ENCODE results near the gene PIGO.

The PIGO gene

GRCh38 chr9:35096035-35096849 is at the start of gene PIGO:
PIGO (minus strand) TSS chr9:35096591; CDS start chr9:35095565, 1,026 bp downstream.
- peak; percentile 30 to 91 (median 79) for DNase-seq

DNA sequence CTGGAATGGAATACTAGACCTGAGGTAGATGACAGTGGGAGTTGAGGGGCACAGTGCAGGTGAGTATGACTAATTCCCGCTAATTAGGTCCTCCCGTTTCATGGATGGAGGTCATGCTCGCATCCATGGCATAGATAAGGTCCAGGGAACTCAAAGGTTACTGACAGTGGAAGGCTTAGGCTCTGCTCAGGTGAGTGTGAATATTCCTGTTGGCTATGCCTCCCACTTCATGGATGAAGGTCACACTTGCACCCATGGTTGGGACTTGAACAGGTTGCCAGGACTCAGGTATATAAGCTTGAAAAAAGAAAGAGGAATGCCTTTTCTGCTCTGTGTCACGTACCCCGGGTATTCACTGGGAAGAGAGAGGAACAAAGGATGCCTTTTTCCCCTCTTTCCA is 45.6 kb upstream of the PIGO start:
- DNase-seq: no peak

GRCh38 chr9:35140093-35140492 is 43.7 kb upstream of the PIGO start:
- DNase-seq: no peak

DNA sequence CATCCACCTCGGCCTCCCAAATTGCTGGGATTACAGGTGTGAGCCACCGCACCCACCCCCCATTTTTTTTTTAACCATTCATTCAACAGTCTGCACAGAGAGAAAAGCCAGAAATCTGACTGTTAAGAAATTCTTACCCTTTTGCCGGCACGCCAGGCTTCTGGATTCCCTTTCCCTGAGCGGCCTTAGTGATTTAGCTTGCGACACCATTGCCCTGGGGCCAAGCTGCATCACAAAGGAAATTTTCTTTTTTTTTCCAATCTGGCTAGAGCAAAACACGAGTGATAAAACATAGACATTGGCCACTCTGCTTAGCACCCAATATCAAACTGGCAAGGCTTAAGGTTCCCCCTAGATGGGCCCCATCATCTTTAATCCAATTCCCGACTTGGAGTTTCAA is 40.5 kb upstream of the PIGO start:
- DNase-seq: no peak

- no peak for DNase-seq
Measured at GRCh38 chr9:35135988-35136387, 39.6 kb upstream of the PIGO start.

- no peak for DNase-seq
Measured at GRCh38 chr9:35134920-35135319, 38.5 kb upstream of the PIGO start.

GRCh38 chr9:35116898-35117551 is 20.6 kb upstream of the PIGO start:
- peak in 57 of 58 donors; percentile 9 to 94 (median 79) for DNase-seq

DNA sequence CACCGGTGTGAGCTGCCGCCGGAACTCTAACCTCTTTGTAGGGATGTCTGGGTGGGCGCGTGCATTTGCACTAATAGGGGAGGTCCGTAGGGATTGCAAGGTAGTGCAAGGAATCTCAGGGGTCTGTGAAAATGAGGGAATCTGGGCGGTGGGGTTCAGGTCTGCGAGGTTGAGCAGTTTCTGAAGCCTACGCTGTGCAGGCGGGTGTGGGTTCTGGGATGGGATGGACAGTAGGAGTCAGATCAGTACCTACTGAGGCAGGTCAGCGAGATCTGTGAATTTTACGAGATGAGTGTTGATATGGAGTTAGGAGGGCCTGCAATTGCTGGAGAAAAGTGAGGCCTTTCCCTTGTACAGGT is 20.1 kb upstream of the PIGO start:
- peak in 11 of 58 donors; percentile 44 to 67 (median 58) for DNase-seq

DNA sequence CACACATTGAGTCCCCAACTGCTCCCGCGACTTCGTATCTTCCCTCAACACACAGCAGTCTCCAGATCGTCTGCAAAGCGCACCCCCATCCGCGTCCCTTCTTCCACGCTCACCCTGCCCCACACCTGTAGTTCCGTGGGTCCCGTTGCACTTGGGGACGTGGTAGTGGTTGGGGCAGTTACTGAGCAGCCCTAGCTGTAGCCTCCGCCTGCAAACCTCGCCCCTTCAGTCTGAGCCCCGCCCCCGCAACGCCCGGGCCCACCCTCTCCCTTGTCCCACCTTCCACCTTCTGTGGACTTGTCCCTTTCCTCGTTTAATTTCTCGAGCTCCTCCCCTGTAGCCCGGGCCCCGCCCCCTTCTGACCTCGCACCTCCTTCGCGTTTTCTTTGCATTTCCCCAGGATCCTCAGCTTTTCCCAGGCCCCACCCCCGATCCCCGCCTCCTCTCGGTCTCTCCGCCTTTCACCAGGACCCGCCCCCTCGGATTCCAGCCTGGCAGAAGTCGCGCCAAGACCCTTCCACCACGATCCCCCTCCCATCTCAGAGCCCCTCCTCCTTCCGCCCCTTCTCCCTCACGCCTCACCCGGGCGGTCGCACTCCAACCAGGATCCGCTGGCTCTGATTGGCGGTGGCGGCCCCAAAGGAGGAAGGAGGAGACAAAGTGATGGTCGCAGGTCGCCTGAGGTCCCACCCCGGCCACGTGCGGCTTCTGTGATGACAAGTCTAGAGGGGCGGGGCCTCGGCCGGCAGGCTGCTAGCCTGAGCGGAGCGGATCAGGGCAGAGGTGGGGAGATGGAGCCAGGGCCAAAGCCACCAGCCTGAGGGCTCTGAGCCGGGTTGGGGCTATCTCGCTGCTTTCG is 19.5 kb upstream of the PIGO start, which contains the start of gene ATOSB:
ATOSB (minus strand) TSS at position 183 of the 859 bp plus-strand sequence. CDS start 7,588 bp downstream, outside the sequence.
- DNase-seq: peak; percentile 52 to 99 (median 92)

- DNase-seq: peak in 27 of 58 donors; percentile 6 to 55 (median 18)
Measured at GRCh38 chr9:35114840-35115628, 18.6 kb upstream of the PIGO start.

DNA sequence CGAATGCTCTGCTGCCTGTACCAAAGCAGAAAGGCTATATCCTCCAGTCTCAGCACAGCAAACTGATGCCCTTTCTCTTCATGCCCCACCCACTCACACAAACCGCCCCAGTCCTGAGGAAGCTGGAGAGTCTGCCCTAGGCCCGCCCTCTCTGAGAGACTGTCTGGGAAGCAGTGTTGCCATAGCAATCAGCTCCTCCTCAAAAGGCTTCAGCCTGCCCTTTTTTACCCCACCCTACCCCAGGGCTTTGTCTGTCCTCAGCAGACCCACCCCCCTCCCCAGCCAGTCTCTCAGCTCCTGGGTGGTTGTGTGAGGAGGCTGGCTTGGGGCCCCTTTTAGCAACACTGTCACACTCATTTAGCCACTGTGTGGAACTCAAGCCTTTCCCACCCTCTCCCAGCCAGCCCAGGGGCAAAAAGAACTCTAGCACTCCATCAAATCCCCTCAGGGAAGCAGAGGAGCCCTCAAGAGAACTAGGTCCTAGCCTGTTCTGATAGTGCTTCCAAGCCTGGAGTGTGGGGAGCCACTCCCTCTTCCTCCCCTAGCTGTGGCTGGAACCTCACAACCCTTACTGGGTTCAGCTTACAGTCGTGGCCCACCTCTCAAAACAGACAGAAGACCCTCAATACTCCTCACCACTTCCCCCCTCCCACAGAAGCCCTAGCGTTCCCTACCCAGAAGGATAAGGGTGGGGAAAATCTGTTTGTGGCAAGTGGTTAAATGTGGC is 17.9 kb upstream of the PIGO start:
- peak in 52 of 58 donors; percentile 16 to 89 (median 61) for DNase-seq

GRCh38 chr9:35112257-35113020 is 16.0 kb upstream of the PIGO start:
- DNase-seq: peak in 7 of 58 donors; percentile 6 to 33 (median 13)

DNA sequence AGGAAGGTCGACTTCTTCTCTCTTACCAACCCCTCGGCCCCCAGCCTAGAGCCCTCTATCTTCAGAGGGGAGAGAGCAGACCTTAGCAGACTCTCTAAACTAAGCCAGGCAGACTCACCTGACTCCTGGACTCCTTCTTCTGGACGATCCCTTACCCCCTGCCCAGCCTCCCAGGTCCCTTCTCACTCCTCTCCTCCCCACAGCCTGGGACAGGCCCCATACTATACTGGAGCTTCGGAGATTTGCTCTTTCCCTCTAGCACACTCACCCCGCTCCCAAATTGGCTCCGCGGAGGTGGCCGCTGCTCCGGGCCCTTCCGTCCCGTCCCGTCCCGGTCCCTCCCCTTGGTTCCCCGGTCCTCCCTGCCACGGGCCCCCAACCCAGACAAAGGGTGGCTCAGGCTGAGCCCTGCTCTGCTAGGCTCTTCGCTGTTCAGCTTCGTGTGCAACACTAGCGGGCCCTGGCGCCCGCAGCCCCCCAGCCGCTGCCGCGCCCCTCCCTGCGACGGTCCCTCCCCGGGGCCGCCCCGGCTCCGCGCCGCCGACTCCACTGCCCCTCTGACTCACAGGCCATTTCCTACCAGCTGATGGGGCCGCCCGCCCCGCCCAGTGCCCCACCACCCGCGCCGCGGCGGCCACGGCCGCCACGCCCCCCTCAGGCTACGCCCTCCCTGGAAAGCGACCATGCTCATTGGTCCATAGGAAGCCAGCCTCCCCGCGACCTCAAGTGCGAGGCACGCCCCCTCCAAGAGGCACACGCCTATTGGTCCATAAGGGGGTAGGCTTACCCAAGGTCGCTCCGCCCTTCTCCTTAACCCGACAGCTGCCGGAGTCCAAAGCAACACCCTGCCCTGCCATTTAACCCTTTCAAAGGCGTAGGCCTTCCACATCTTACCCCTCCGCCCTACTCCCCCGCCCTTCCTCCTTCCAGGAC is 14.9 kb upstream of the PIGO start:
- DNase-seq: peak; percentile 73 to 99 (median 97)

GRCh38 chr9:35110327-35110761 is 14.0 kb upstream of the PIGO start:
- DNase-seq: peak in 48 of 58 donors; percentile 3 to 87 (median 59)

DNA sequence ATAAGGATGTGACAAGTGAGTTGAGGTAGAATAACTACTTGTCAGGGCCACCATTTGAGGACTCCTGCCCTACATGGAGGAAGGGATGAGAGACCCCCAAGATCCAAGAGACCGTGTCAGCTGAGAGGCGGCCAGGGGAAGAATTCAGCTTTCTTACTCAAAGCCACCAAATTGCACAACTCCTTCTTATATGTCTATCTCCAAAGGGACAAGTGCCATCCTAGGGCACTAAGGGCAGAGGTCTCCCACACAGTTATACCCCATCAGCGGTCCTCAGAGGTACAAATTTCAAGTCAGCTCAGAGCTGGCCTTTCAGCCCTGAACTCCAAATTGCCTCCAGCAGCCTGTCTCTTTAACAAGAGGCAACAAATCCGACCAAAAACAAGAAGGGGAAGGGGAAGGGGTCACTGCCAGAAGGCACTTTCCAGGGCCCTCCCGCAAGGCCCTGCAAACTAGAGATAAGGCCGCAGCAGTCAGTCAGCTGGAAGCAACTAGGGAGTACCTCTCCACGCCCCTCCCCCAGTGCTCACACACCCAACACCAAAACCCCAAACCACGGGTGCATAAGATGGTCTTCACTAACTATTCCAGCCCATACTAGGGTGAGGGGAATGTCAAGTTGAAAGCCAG is 12.7 kb upstream of the PIGO start:
- DNase-seq: no peak

- no peak for DNase-seq
Measured at GRCh38 chr9:35108461-35108860, 12.1 kb upstream of the PIGO start.

All from anterior cingulate cortex (tissue), 58 donors.